OCI-LY7 (cell line): ENCODE measurements around the gene TLNRD1.

Source experiments
- CTCF ChIP-seq: fragments of 200-600 bp; sonication (generic); conservative IDR thresholded peaks from 2 replicates; pipeline ENCODE4 v1.5.1; 2014; ENCODE audit warnings: mild to moderate bottlenecking, antibody characterized with exemption, low read length, moderate library complexity, mixed read lengths
- EZH2phosphoT487 ChIP-seq: fragments of 200-600 bp; sonication (generic); IDR thresholded peaks from 2 replicates; pipeline ENCODE4 v1.6.1; 2018; ENCODE audit warnings: low read depth, borderline replicate concordance, mild to moderate bottlenecking, mixed run types, antibody characterized with exemption, low read length, moderate library complexity, mixed read lengths

GRCh38 chr15:81006124-81006523 lies 5.4 kb downstream of the TLNRD1 start:
- TF ChIP-seq CTCF (no peak), EZH2phosphoT487 (no peak)
